Keratinocyte (primary cell): Measurements from ENCODE around the gene NSUN2.

Experiments
- EZH2 ChIP-seq: IDR thresholded peaks from one replicate; pipeline ENCODE4 v1.6.1; 2012; ENCODE audit warnings: inconsistent platforms, mild to moderate bottlenecking, low read length, moderate library complexity
- TF ChIP-seq, protein P1 (sequence below), 3 experiments: IDR thresholded peaks in 1 of 3; conservative IDR thresholded peaks in 1 of 3; optimal IDR thresholded peaks in 1 of 3; 2 replicates in 2 of 3; 3 replicates in 1 of 3; pipeline versions ENCODE3 to v1.5.1; 2011; ENCODE audit warnings: low read length in 3 of 3, mild to moderate bottlenecking in 3 of 3, moderate library complexity in 2 of 3, control low read depth in 1 of 3, inconsistent platforms in 1 of 3; ENCODE audit not compliant: insufficient read depth in 2 of 3; ENCODE audit errors: extremely low read depth in 1 of 3

DNA sequence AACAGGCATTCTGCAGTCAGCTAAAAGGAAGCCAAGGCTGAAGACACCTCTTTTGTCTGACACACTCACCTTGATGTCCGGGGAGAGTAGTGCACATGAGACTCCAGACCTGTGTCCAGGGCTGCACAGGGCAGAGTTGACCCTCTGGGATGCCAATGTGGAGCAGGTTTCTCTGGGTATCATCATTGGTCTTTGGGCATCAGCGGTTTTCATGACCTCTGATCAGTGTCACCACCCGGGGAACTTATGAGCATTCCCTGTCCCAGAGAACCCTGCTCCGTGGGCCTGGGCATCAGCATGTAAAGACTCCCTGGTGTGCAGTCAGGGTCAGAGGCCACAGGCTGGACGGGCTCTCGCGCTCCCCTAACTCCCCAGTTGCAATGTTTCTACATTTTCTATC, 80.2 kb downstream of the NSUN2 start:
- TF ChIP-seq, protein P1, sequence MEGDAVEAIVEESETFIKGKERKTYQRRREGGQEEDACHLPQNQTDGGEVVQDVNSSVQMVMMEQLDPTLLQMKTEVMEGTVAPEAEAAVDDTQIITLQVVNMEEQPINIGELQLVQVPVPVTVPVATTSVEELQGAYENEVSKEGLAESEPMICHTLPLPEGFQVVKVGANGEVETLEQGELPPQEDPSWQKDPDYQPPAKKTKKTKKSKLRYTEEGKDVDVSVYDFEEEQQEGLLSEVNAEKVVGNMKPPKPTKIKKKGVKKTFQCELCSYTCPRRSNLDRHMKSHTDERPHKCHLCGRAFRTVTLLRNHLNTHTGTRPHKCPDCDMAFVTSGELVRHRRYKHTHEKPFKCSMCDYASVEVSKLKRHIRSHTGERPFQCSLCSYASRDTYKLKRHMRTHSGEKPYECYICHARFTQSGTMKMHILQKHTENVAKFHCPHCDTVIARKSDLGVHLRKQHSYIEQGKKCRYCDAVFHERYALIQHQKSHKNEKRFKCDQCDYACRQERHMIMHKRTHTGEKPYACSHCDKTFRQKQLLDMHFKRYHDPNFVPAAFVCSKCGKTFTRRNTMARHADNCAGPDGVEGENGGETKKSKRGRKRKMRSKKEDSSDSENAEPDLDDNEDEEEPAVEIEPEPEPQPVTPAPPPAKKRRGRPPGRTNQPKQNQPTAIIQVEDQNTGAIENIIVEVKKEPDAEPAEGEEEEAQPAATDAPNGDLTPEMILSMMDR (optimal IDR thresholded peaks at IDR 0.05 in 1 of 3, IDR thresholded peaks at IDR 0.05 in 1 of 3, conservative IDR thresholded peaks at IDR 0.05 in 1 of 3; ENCODE audit: extremely low read depth in 1 of 3, insufficient read depth in 2 of 3, low read length in 3 of 3), result no peak
- no peak for TF ChIP-seq EZH2
